Karpas-422 (cell line): Measurements from ENCODE around the gene XRCC1. TPM values are rescaled to one million over a fixed set of nuclear protein-coding genes. Genes with fewer than 3 reads are reported as not detected.

Experiments
- total RNA-seq: library from RNA; depleted of rRNA; stranded (reverse); fragments of >200 nt; shearing (Covaris generic); gene quantifications from 2 replicates; pipeline ENCODE4 v1.2.3, GENCODE V29; 2014; ENCODE audit warnings: low replicate concordance; rRNA removed

XRCC1 gene
- total RNA-seq, 1 experiment from 2014 or later, result 40.6 TPM

Other genes starting within 250 kb of the XRCC1 start
- not detected in 2 replicates for gene CD177, start 221.8 kb downstream of the XRCC1 start, total RNA-seq
- not detected in 2 replicates for gene TEX101, start 160.6 kb downstream of the XRCC1 start, total RNA-seq
- gene LYPD3, start 109.9 kb downstream of the XRCC1 start, total RNA-seq, result not detected in 2 replicates
- 5.6 and 9.9 TPM in 2 replicates for gene PHLDB3, start 70.8 kb downstream of the XRCC1 start, total RNA-seq
- gene ETHE1, start 48.3 kb downstream of the XRCC1 start, total RNA-seq, result 6.7 and 13.6 TPM in 2 replicates
- gene ZNF575, start 42.3 kb downstream of the XRCC1 start, total RNA-seq, result 0.34 TPM in 1 of 2 replicates, not detected in the other
- 3.6 TPM in 1 of 2 replicates, not detected in the other for gene PINLYP, start 274 bp upstream of the XRCC1 start, total RNA-seq
- gene IRGQ, start 20.6 kb upstream of the XRCC1 start, total RNA-seq, result 10.1 and 10.8 TPM in 2 replicates
- 6.2 and 9.1 TPM in 2 replicates for gene ZNF576, start 21.1 kb upstream of the XRCC1 start, total RNA-seq
- not detected in 2 replicates for gene SRRM5, start 36.6 kb upstream of the XRCC1 start, total RNA-seq
- gene ZNF428, start 44.1 kb upstream of the XRCC1 start, total RNA-seq, result 37.9 and 94.7 TPM in 2 replicates
- not detected in 2 replicates for gene CADM4, start 64.3 kb upstream of the XRCC1 start, total RNA-seq
- not detected in 2 replicates for gene PLAUR, start 94.6 kb upstream of the XRCC1 start, total RNA-seq
- gene IRGC, start 140.5 kb upstream of the XRCC1 start, total RNA-seq, result not detected in 2 replicates
- gene SMG9, start 179.4 kb upstream of the XRCC1 start, total RNA-seq, result 11.0 and 27.8 TPM in 2 replicates
- gene KCNN4, start 205.4 kb upstream of the XRCC1 start, total RNA-seq, result 0.32 TPM in 1 of 2 replicates, not detected in the other
- not detected in 2 replicates for gene LYPD5, start 226.9 kb upstream of the XRCC1 start, total RNA-seq